ENCODE data around the gene CORIN. TPM values are rescaled to one million over a fixed set of nuclear protein-coding genes. Genes with fewer than 3 reads are reported as not detected.
A peak's percentile ranks its signal among the peaks of the same experiment; 100 is the strongest.

Gene CORIN
- total and polyA plus RNA-seq, 8 donors, result 0.31 to 1.7 (median 0.39) TPM; not detected in 2

DNA sequence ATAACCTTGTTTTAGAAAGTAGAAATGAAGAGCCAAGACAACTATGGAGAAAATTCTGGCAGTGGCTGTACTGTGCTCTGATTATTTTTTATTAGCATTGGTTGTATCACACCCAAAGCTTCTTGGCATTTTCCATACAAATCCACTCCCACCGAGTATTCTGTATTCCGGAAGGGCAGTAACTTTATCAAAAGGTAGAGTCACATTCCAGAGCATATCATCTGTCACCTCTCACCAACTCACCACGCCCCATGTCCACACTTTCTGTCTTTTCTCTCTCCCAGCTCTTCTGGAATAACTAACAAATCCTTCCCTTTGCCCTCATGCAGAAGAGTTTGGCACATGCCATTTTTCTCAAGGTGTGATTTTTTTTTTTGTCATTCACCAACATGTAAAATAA lies 52.7 kb downstream of the CORIN start:
- Histone ChIP-seq H3K27ac (no peak overlapping the region), H3K4me3 (no peak overlapping the region), H3K27me3 (no peaks in the 10 kb centered on the region), H3K9me3 (peaks cover 0 to 5% (median 0%) of the 10 kb centered on the region in 4 donors), H3K36me3 (no peaks in the 10 kb centered on the region), H3K4me1 (no peaks in the 10 kb centered on the region)
- DNase-seq, result no peak
- 28 to 39% (median 34%) methylated on average over 3 of the region's 3 CpGs for WGBS, 5 donors
- TF ChIP-seq EP300 (IDR thresholded peaks at IDR 0.05) (no peak), POLR2A (IDR thresholded peaks at IDR 0.05) (no peak), CTCF (IDR thresholded peaks at IDR 0.05) (no peak), POLR2AphosphoS5 (IDR thresholded peaks at IDR 0.05) (no peak)
- intact Hi-C loops (cut with DNase I; ENCODE audit: low total_unique reads), result no loop called here

DNA sequence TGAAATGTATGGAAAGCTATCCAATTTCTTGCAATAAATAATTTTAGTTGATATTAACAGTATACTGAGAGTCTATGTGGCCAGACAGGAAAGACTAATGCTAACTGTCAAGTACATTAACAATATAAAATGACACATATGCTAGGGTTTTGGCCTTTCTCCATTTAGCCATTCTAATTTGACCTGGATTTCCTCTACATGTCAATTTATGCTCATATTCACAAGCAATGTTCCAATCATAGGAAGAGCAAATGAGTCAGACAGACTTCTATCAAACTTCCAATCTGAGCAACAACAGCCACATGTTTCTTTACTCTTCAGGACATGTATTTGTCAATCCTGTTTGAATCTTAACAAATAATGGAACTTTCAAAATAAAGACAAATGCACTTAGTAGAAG lies 53.6 kb downstream of the CORIN start:
- no peak overlapping the region for H3K27ac ChIP-seq
- H3K27me3 ChIP-seq, result no peaks in the 10 kb centered on the region
- no peak for TF ChIP-seq CTCF (IDR thresholded peaks at IDR 0.05)
- no peak for TF ChIP-seq EP300 (IDR thresholded peaks at IDR 0.05)
- no peak for TF ChIP-seq POLR2A (IDR thresholded peaks at IDR 0.05)
- TF ChIP-seq POLR2AphosphoS5 (IDR thresholded peaks at IDR 0.05), result no peak
- no peak for DNase-seq
- H3K36me3 ChIP-seq, result no peaks in the 10 kb centered on the region
- H3K4me3 ChIP-seq, result no peak overlapping the region
- intact Hi-C loops (cut with DNase I; ENCODE audit: low total_unique reads), result no loop called here
- H3K9me3 ChIP-seq, result peaks cover 0 to 5% (median 0%) of the 10 kb centered on the region in 4 donors
- H3K4me1 ChIP-seq, result no peaks in the 10 kb centered on the region

DNA sequence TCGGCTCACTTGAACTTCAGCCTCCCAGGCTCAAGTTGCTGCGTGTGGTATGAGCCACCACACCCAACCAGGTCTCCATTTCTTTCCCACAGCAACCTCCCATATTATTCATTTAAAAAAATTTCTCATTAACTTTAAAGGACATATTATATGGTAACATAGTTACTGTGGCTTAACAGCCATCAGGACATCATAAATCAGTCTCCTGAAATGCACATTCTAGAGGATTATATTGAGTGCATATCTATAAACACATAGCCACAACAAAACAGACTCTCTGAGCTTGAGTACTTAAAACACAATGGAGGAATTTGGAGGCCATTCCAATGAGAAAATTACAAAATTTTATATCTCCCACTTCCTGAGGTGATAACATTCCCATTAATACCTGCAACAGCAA lies 61.5 kb downstream of the CORIN start:
- Histone ChIP-seq H3K4me1 (no peaks in the 10 kb centered on the region), H3K36me3 (no peaks in the 10 kb centered on the region), H3K27ac (no peak overlapping the region), H3K4me3 (no peak overlapping the region), H3K27me3 (peaks cover 0 to 4% (median 0%) of the 10 kb centered on the region in 3 donors), H3K9me3 (peaks cover 0 to 5% (median 2%) of the 10 kb centered on the region in 4 donors)
- TF ChIP-seq POLR2A (IDR thresholded peaks at IDR 0.05) (no peak), CTCF (IDR thresholded peaks at IDR 0.05) (no peak), POLR2AphosphoS5 (IDR thresholded peaks at IDR 0.05) (no peak), EP300 (IDR thresholded peaks at IDR 0.05) (no peak)
- intact Hi-C loops (cut with DNase I; ENCODE audit: low total_unique reads), result no loop called here
- WGBS, 5 donors, result 64 to 87% (median 79%) methylated on average over 2 of the region's 2 CpGs
- no peak for DNase-seq

DNA sequence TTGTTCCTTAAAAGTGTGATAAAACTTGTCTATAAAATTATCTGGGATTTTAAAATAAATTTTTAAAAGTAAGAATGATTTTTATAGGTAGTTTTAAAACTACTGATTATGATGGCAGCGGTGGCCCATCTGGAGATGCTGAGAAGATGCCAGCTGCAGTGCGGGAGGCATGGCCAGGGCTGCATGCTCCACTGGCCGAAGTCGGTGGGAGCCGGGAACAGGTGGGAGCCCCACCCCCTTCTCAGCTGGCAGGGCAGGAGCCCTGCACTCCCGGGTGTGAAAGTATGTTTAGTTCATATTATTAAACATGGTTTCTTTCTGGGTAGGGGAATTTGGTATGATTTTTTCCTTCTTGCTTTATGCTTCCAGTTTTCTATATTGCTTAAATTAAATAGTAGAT lies 63.8 kb downstream of the CORIN start:
- TF ChIP-seq CTCF (IDR thresholded peaks at IDR 0.05) (no peak), EP300 (IDR thresholded peaks at IDR 0.05) (no peak), POLR2AphosphoS5 (IDR thresholded peaks at IDR 0.05) (no peak), POLR2A (IDR thresholded peaks at IDR 0.05) (no peak)
- Histone ChIP-seq H3K36me3 (no peaks in the 10 kb centered on the region), H3K4me3 (no peak overlapping the region), H3K9me3 (peaks cover 0 to 5% (median 0%) of the 10 kb centered on the region in 4 donors), H3K4me1 (no peaks in the 10 kb centered on the region), H3K27ac (no peak overlapping the region), H3K27me3 (peaks cover 0 to 4% (median 0%) of the 10 kb centered on the region in 3 donors)
- intact Hi-C loops (cut with DNase I; ENCODE audit: low total_unique reads), result no loop called here
- peak in 1 of 2 donors; percentile 7 for DNase-seq
- WGBS, 5 donors, result 54 to 62% (median 54%) methylated on average over 6 of the region's 6 CpGs

All from stomach (tissue), 9 donors.